Measurements from ENCODE around the gene TECTB.
A peak's percentile ranks its signal among the peaks of the same experiment; 100 is the strongest.

TECTB gene

DNA sequence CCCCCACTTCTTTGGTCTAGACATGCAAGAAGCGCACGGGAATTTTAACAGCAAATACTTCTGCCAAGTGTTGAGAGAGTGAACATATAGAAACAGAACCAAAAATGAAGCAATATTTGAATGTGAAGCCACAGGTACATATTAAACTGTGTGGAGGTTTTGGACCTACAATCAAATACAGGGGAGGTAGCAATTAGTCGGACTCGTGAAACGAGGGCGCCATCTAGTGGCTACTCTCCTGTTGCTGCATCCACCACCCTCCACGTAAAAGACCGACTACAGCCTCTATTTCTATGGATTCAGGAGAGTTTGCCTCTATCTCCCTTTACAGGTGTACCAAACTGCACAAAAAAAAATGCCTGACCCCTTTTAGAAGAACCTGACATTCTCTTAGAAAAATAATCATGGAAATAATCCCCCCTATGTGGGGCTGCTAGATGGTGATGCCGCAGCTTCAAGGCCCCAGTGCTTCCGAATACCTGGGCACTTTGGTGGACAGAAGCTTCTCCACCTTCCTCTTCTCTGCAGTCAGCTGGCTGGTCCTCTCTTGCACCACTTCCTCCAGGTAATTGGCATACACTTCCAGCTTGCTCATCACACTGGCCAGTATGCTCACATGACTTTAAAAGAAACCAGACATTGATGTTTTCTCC, 31.7 kb downstream of the TECTB start:
- ChIA-PET POLR2A (no interaction called here), CTCF (interaction anchor here (0.6 to 3.9 kb wide), 27 partner anchors 10 to 560 kb away, joined by 3 to 36 read pairs (median 4); partner anchors contain the start of genes ACSL5 and TECTB)
- Histone ChIP-seq H3K4me3 (ENCODE audit: low read depth, low read length) (no peak overlapping the region), H3K4me1 (ENCODE audit: control insufficient read depth, insufficient read depth, low read length) (no peaks in the 10 kb centered on the region), H3K27ac (ENCODE audit: extremely low read depth, low read depth, low read length) (no peak overlapping the region), H3K9me3 (ENCODE audit: control insufficient read depth, insufficient read depth, low read depth, low read length) (no peaks in the 10 kb centered on the region), H3K36me3 (ENCODE audit: control insufficient read depth in 2 of 2, insufficient read depth in 1 of 2, low read length in 2 of 2) (no peaks in the 10 kb centered on the region)
- TF ChIP-seq, protein P1, sequence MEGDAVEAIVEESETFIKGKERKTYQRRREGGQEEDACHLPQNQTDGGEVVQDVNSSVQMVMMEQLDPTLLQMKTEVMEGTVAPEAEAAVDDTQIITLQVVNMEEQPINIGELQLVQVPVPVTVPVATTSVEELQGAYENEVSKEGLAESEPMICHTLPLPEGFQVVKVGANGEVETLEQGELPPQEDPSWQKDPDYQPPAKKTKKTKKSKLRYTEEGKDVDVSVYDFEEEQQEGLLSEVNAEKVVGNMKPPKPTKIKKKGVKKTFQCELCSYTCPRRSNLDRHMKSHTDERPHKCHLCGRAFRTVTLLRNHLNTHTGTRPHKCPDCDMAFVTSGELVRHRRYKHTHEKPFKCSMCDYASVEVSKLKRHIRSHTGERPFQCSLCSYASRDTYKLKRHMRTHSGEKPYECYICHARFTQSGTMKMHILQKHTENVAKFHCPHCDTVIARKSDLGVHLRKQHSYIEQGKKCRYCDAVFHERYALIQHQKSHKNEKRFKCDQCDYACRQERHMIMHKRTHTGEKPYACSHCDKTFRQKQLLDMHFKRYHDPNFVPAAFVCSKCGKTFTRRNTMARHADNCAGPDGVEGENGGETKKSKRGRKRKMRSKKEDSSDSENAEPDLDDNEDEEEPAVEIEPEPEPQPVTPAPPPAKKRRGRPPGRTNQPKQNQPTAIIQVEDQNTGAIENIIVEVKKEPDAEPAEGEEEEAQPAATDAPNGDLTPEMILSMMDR (tag by site-specific recombination; IDR thresholded peaks at IDR 0.05), result peak; percentile 71; the same call in 1 of the 2 replicates
- TF ChIP-seq ZNF510 (tag by site-specific recombination; IDR thresholded peaks at IDR 0.05; ENCODE audit: insufficient replicate concordance) (no peak), ZNF548 (tag by site-specific recombination; IDR thresholded peaks at IDR 0.05) (no peak), ZNF664 (tag by site-specific recombination; IDR thresholded peaks at IDR 0.05) (no peak), ZNF654 (tag by site-specific recombination; IDR thresholded peaks at IDR 0.05; ENCODE audit: low read depth) (peak; percentile 98), SCRT1 (tag by site-specific recombination; IDR thresholded peaks at IDR 0.05; ENCODE audit: borderline replicate concordance) (peak; percentile 72), ZNF660 (tag by site-specific recombination; IDR thresholded peaks at IDR 0.05) (peak; percentile 36; the same call in 1 of the 2 replicates), ZNF626 (tag by site-specific recombination; IDR thresholded peaks at IDR 0.05) (no peak), HOXC10 (CRISPR knock-in tag; IDR thresholded peaks at IDR 0.05) (no peak), SCRT2 (tag by site-specific recombination; IDR thresholded peaks at IDR 0.05) (peak; percentile 90), SP7 (tag by site-specific recombination; IDR thresholded peaks at IDR 0.05) (peak; percentile 23; the same call in 1 of the 2 replicates), ZNF747 (tag by site-specific recombination; IDR thresholded peaks at IDR 0.05) (no peak), ZFP37 (tag by site-specific recombination; IDR thresholded peaks at IDR 0.05) (no peak)
- TF ChIP-seq, protein P2, sequence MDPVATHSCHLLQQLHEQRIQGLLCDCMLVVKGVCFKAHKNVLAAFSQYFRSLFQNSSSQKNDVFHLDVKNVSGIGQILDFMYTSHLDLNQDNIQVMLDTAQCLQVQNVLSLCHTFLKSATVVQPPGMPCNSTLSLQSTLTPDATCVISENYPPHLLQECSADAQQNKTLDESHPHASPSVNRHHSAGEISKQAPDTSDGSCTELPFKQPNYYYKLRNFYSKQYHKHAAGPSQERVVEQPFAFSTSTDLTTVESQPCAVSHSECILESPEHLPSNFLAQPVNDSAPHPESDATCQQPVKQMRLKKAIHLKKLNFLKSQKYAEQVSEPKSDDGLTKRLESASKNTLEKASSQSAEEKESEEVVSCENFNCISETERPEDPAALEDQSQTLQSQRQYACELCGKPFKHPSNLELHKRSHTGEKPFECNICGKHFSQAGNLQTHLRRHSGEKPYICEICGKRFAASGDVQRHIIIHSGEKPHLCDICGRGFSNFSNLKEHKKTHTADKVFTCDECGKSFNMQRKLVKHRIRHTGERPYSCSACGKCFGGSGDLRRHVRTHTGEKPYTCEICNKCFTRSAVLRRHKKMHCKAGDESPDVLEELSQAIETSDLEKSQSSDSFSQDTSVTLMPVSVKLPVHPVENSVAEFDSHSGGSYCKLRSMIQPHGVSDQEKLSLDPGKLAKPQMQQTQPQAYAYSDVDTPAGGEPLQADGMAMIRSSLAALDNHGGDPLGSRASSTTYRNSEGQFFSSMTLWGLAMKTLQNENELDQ (tag by site-specific recombination; IDR thresholded peaks at IDR 0.05; ENCODE audit: low read depth), result no peak
- TF ChIP-seq, protein P3, sequence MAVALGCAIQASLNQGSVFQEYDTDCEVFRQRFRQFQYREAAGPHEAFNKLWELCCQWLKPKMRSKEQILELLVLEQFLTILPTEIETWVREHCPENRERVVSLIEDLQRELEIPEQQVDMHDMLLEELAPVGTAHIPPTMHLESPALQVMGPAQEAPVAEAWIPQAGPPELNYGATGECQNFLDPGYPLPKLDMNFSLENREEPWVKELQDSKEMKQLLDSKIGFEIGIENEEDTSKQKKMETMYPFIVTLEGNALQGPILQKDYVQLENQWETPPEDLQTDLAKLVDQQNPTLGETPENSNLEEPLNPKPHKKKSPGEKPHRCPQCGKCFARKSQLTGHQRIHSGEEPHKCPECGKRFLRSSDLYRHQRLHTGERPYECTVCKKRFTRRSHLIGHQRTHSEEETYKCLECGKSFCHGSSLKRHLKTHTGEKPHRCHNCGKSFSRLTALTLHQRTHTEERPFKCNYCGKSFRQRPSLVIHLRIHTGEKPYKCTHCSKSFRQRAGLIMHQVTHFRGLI (tag by site-specific recombination; IDR thresholded peaks at IDR 0.05), result no peak

DNA sequence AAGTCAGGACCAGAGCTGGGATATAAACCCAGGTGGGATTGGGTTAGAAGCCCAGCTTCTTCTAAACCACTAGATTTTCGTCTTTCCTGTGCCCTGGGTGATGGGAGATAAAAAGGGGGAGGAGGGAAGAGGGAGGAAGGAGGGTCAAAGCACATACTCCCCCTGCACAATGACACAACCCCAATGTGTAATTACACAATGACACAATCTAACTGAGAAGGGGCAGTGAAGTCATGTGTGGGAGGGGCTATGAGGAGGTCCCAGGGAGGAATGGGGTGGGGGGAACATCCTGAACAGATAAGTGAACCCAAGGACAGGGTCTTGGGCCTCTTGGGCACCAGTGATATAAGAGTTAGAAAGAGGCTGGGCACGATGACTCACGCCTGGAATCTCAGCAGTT, 44.5 kb downstream of the TECTB start:
- Histone ChIP-seq H3K36me3 (ENCODE audit: control insufficient read depth in 2 of 2, insufficient read depth in 1 of 2, low read length in 2 of 2) (no peaks in the 10 kb centered on the region), H3K4me1 (ENCODE audit: control insufficient read depth, insufficient read depth, low read length) (no peaks in the 10 kb centered on the region), H3K9me3 (ENCODE audit: control insufficient read depth, insufficient read depth, low read depth, low read length) (no peaks in the 10 kb centered on the region), H3K27ac (ENCODE audit: extremely low read depth, low read depth, low read length) (no peak overlapping the region), H3K4me3 (ENCODE audit: low read depth, low read length) (no peak overlapping the region)
- POLR2A ChIA-PET, result no interaction called here
- TF ChIP-seq, protein P4, sequence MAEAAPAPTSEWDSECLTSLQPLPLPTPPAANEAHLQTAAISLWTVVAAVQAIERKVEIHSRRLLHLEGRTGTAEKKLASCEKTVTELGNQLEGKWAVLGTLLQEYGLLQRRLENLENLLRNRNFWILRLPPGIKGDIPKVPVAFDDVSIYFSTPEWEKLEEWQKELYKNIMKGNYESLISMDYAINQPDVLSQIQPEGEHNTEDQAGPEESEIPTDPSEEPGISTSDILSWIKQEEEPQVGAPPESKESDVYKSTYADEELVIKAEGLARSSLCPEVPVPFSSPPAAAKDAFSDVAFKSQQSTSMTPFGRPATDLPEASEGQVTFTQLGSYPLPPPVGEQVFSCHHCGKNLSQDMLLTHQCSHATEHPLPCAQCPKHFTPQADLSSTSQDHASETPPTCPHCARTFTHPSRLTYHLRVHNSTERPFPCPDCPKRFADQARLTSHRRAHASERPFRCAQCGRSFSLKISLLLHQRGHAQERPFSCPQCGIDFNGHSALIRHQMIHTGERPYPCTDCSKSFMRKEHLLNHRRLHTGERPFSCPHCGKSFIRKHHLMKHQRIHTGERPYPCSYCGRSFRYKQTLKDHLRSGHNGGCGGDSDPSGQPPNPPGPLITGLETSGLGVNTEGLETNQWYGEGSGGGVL (tag by site-specific recombination; IDR thresholded peaks at IDR 0.05), result peak; percentile 68
- TF ChIP-seq ZNF423 (tag by site-specific recombination; IDR thresholded peaks at IDR 0.05) (no peak), ZNF585B (tag by site-specific recombination; IDR thresholded peaks at IDR 0.05) (no peak)
- CTCF ChIA-PET, result interaction anchor here (0.6 to 1.5 kb wide), 4 partner anchors 11 to 187 kb away, joined by 3 to 4 read pairs (median 3); no protein-coding TSS in a partner anchor

Measured in HEK293 (cell line).